GM18526 (cell line): Measurements from ENCODE around the gene LGALS9.

ENCODE experiments used
- POLR2A ChIP-seq: IDR thresholded peaks from 3 replicates; pipeline ENCODE4 v1.6.1; 2011; ENCODE audit not compliant: insufficient read length; ENCODE audit errors: extremely low read depth

Gene LGALS9

GRCh38 chr17:27613433-27613832 is 17.6 kb upstream of the LGALS9 start:
- no peak for TF ChIP-seq POLR2A

GRCh38 chr17:27615121-27615520 is 15.9 kb upstream of the LGALS9 start:
- TF ChIP-seq POLR2A, result no peak

- TF ChIP-seq POLR2A, result no peak
Observed at GRCh38 chr17:27616414-27616813, 14.6 kb upstream of the LGALS9 start.

DNA sequence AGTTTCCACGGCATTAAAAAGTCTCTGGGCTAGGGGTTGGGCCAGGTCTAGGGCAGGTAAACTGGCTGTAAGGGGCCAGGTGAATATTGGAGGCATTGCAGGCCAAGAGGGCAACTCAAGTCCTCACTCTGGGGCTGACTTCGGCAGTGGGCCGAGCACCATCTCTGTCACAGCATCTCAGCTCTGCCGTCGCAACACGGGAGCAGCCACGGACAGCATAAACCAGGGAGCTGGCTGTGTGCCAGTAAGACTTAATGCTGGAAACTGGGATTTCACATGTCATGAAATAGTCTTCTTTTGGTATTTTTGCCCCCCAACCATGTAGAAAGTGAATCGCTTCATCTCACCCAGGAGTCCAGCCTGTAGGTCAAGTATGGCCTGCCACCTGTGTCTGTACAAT is 12.6 kb upstream of the LGALS9 start:
- no peak for TF ChIP-seq POLR2A

- TF ChIP-seq POLR2A, result no peak
Observed at GRCh38 chr17:27620721-27621120, 10.3 kb upstream of the LGALS9 start.

- no peak for TF ChIP-seq POLR2A
Observed at GRCh38 chr17:27621536-27621935, 9.5 kb upstream of the LGALS9 start.

DNA sequence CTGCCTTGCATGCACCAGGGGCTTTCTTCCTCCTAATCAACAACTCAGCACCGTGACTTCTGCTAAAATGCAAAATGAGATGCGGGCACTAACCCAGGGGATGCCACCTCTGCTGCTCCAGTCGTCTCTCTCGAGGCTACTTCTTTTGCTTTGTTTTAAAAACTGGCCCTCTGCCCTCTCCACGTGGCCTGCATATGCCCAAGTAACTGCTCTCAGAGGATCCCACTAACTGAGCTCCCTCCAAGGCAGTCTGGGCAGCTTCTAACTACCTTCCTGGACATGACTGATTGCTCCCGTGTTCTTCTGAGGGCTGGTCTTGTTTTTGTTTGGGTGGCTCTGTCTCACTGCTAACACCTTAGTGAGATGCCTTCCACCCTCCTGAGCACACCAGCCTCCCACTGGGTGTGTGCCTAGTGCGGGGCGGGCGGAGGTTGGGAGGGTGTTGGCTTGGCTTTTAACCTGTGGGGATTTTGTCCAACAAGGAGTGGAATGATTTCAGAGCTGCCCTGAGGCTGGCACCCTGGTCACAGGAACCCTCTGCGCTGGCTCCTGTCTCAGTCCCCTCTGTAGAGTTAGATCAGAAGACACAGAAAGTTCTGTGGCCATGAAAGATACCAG is 8.9 kb upstream of the LGALS9 start:
- TF ChIP-seq POLR2A, result no peak

DNA sequence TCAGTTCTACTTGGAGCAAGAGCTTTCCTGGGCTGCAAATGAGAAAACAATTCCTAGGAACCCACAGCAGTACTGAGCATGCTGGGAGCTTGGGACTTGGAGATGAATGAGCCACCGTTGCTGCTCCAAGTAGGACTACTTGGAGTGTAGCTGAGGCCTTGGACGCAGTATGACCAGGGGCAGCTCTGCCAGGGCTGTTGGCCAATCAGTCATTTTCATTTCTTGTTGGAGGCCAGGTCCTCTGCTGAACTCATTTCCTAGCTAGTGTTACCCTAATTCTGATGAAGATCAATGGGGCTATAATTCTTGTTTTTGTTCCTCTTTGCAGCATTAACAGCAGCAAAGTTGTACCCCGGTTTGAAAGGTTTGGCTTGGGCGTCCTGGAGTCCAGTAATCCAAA is 8.0 kb upstream of the LGALS9 start:
- no peak for TF ChIP-seq POLR2A

DNA sequence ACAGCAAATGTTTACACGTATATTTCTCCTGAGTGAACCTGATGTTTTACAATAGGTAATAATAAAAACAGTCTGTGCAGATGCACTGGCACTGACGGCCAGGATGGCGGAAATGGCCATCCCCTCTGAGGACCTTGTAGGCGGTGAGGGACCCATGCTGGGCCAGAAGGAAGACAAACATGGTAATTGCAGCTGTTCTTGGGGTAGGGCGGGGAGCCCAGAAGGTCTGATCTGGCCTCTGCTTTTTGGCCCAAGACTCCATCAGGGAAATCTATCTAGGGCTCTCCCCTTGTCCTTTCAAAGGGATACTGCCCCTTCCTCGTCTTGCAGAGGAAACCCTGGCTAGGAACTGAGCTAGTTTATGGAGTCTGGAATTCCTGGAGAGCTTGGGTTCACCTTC is 7.4 kb upstream of the LGALS9 start:
- TF ChIP-seq POLR2A, result no peak

DNA sequence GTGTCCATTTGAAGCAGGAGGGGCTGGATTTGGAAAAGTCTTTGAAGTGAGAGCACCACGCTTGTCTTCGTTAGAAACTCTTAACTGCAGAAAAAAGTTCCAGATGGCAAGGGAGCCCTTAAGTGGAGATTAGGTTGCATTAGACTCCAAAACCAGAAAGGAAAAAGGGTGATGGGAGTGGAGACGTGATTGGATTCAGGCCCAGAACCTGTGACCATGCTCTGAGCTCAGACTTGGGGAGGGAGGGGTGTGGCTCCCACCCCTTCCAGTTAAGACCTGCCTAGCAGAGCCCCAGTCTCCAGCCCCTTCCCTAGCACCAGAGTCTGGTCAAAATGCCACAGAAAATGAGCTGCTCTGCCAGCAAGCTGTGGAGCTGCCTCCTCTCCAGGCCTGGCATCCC is 6.4 kb upstream of the LGALS9 start:
- no peak for TF ChIP-seq POLR2A

- no peak for TF ChIP-seq POLR2A
Observed at GRCh38 chr17:27625856-27626255, 5.1 kb upstream of the LGALS9 start.

DNA sequence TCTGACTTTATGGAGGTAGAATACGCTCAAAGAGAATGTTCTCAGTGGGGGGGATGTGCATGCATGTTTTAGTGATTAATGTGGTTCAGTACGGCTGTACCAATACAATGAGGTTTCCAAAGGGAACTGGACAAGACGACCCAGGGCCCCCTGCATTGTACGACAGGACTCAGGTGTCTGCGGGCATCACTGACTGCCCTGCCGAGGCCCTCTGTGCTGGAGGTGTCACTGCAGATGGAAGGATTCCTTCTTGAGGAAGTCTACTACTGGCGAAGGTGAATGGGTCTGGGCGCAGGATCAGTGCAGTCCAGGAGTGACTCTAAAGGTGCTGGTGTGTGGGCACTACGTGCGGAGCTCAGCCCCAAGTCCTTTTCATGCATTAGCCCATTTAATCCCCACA is 3.5 kb upstream of the LGALS9 start:
- no peak for TF ChIP-seq POLR2A

DNA sequence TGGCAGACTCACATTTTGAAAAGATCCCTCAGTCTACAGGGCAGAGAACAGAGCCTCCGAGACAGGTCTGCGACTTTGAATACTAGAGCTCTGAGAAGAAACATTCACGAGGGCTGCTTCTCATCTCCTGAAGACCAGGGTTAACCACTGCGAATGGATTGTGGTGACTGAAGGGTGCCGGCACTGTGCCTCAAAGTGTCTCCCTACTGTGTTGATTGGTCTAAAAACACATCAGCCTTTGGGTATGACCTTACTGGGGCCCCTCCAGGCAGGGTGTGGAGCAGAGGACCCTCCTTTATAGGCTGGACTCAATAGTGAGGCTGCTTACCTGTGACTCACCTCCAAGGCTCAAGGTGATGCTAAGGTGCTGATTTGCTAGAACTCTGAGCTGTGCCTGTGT is 2.6 kb upstream of the LGALS9 start:
- no peak for TF ChIP-seq POLR2A

GRCh38 chr17:27631411-27631760 is 398 bp downstream of the LGALS9 start:
- no peak for TF ChIP-seq POLR2A

DNA sequence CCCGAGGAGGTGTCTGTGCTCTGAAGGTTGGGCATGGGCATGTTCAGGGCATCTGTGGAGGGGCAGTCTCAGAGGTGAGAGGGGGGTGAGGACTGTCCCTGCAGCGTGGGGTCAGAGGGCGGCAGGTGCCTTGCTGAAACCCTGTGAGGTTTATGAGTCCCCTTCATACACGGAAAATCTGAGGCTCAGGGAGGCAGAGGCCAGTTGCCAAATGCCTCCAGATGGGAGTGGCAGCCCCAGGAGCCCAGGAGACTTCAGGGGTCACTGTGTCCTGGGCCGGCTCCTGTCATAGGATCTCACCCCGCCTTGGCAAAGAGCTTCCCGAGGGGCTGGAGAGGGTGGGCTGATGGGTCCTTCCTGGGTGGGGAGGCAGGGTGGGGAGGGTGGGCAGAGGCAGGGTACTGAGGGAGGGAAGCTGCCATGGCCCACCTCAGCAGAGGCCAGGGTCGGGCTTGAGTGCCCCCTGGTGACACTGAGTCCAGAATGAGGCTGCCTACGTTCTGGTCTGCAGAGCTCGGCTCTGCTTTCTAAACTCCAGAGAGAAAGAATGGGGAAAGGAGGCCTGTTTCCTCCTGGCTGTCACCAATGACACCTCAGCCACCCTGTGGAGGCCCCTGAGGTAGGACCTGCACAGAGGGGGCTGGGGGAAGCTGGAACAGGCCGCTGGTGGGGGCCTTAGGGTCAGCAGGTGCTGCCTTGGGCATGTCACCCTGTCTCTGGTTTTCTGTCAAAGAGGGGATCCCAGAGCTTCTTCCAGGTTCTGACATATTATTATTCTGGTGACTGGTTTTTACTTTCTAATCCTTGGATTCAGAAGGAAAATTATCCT is 1.1 kb downstream of the LGALS9 start:
- no peak for TF ChIP-seq POLR2A

GRCh38 chr17:27633312-27634025 is 2.5 kb downstream of the LGALS9 start:
- no peak for TF ChIP-seq POLR2A
